ENCODE data around the gene MTRF1L. TPM values are rescaled to one million over a fixed set of nuclear protein-coding genes. Genes with fewer than 3 reads are reported as not detected.

MTRF1L gene
- total and polyA plus RNA-seq, 2 donors (not counting 1 experiment from before 2014, with no cell fraction given): 9.8 to 24.0 TPM

DNA sequence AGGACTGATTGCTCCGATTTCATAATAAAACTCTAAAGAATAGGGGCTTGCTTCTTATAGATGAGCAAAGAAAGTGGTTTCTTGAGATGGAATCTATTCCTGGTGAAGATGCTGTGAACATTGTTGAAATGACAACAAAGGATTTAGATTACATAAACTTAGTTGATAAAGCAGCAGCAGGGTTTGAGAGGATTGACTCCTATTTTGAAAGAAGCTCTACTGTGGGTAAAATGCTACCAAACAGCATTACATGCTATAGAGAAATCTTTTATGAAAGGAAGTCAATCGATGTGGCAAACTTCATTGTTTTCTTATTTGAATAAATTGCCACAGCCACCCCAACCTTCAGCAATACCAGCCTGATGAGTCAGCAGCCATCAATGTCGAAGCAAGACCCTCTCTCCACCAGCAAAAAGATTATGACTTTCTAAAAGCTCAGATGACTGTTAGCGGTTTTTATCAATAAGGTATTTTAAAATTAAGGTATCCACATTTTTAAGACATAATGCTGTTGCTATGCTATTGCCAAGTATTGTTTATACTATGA lies 12.7 kb upstream of the MTRF1L start:
- Mint-ChIP-seq H3K4me1 (no peaks in the 10 kb centered on the region), H3K4me3 (no peak overlapping the region), H3K27me3 (peaks cover 25% of the 10 kb centered on the region), H3K27ac (no peak overlapping the region), H3K9me3 (ENCODE audit: insufficient read depth) (no peaks in the 10 kb centered on the region)
- CTCF ChIA-PET: no interaction called here
- DNase-seq: no peak
- Histone ChIP-seq H4K20me1 (ENCODE audit: control insufficient read depth, insufficient read depth, low read length, poor library complexity, severe bottlenecking) (no peaks in the 10 kb centered on the region), H3K9me3 (ENCODE audit: control extremely low read depth in 1 of 3, control insufficient read depth in 2 of 3, insufficient read depth in 1 of 3, low read length in 2 of 3) (no peaks in the 10 kb centered on the region), H3K4me3 (ENCODE audit: control extremely low read depth in 1 of 5, extremely low read depth in 1 of 5, insufficient read depth in 1 of 5, low read depth in 2 of 5, low read length in 4 of 5) (no peak overlapping the region), H3K4me2 (replicated peaks; ENCODE audit: low read depth, low read length, poor library complexity, severe bottlenecking) (no peak overlapping the region), H2AFZ (ENCODE audit: insufficient read depth, low read depth, low read length, poor library complexity, severe bottlenecking) (no peak overlapping the region), H3K9ac (ENCODE audit: low read length) (no peak overlapping the region), H3K79me2 (ENCODE audit: control insufficient read depth, insufficient read depth, low read length) (no peaks in the 10 kb centered on the region), H3K27ac (ENCODE audit: low read length in 2 of 2) (no peak overlapping the region), H3K27me3 (replicated peaks in 1 of 4; ENCODE audit: control extremely low read depth in 1 of 4, control insufficient read depth in 3 of 4, insufficient read depth in 4 of 4, low read length in 3 of 4) (peaks cover 0 to 4% (median 0%) of the 10 kb centered on the region in 4 experiments), H3K4me1 (ENCODE audit: control insufficient read depth in 2 of 2, insufficient read depth in 2 of 2, low read length in 2 of 2) (no peaks in the 10 kb centered on the region), H3K36me3 (replicated peaks in 1 of 2; ENCODE audit: control extremely low read depth in 1 of 2, control insufficient read depth in 1 of 2, extremely low read depth in 1 of 2, insufficient read depth in 2 of 2, low read length in 1 of 2) (no peaks in the 10 kb centered on the region)
- POLR2A ChIA-PET: no interaction called here
- WGBS (ENCODE audit: insufficient coverage): no CpG with 5 or more reads among the region's 4 CpGs
- TF ChIP-seq, protein P1, sequence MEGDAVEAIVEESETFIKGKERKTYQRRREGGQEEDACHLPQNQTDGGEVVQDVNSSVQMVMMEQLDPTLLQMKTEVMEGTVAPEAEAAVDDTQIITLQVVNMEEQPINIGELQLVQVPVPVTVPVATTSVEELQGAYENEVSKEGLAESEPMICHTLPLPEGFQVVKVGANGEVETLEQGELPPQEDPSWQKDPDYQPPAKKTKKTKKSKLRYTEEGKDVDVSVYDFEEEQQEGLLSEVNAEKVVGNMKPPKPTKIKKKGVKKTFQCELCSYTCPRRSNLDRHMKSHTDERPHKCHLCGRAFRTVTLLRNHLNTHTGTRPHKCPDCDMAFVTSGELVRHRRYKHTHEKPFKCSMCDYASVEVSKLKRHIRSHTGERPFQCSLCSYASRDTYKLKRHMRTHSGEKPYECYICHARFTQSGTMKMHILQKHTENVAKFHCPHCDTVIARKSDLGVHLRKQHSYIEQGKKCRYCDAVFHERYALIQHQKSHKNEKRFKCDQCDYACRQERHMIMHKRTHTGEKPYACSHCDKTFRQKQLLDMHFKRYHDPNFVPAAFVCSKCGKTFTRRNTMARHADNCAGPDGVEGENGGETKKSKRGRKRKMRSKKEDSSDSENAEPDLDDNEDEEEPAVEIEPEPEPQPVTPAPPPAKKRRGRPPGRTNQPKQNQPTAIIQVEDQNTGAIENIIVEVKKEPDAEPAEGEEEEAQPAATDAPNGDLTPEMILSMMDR (IDR thresholded peaks at IDR 0.05): no peak
- no peak for TF ChIP-seq EZH2 (IDR thresholded peaks at IDR 0.05; ENCODE audit: borderline replicate concordance, insufficient read depth, low read depth, low read length, poor library complexity, severe bottlenecking)
- ATAC-seq (ENCODE audit: low read depth): no peak
- intact Hi-C loops (cut with micrococcal nuclease): no loop called here

DNA sequence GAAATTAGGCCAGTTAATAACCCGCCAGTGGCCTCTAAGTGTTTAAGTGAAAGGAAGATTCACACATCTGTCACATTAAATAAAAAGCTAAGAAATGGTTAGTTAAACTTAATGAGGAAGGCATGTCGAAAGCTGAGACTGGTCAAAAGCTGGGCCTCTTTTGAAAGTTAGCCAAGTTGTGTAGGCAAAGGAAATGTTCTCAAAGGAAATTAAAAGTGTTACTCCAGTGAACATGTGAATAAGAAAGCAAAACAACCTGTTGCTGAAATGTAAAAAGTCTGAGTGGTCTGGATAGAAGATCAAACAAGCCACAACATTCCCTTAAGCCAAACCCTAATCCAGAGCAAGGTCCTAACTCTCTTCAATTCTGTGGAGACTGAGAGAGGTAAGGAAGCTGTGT lies 10.9 kb upstream of the MTRF1L start:
- no peaks in the 10 kb centered on the region for H3K27me3 ChIP-seq (replicated peaks in 1 of 4; ENCODE audit: control extremely low read depth in 1 of 4, control insufficient read depth in 3 of 4, insufficient read depth in 4 of 4, low read length in 3 of 4)
- Mint-ChIP-seq H3K9me3 (ENCODE audit: insufficient read depth) (no peaks in the 10 kb centered on the region), H3K27me3 (peaks cover 18% of the 10 kb centered on the region), H3K4me1 (no peaks in the 10 kb centered on the region), H3K4me3 (no peak overlapping the region), H3K27ac (no peak overlapping the region)
- H3K4me1 ChIP-seq (ENCODE audit: control insufficient read depth in 2 of 2, insufficient read depth in 2 of 2, low read length in 2 of 2): no peaks in the 10 kb centered on the region
- no peak for DNase-seq
- no peak overlapping the region for H2AFZ ChIP-seq (ENCODE audit: insufficient read depth, low read depth, low read length, poor library complexity, severe bottlenecking)
- no peak overlapping the region for H3K9ac ChIP-seq (ENCODE audit: low read length)
- H4K20me1 ChIP-seq (ENCODE audit: control insufficient read depth, insufficient read depth, low read length, poor library complexity, severe bottlenecking): no peaks in the 10 kb centered on the region
- H3K36me3 ChIP-seq (replicated peaks in 1 of 2; ENCODE audit: control extremely low read depth in 1 of 2, control insufficient read depth in 1 of 2, extremely low read depth in 1 of 2, insufficient read depth in 2 of 2, low read length in 1 of 2): no peaks in the 10 kb centered on the region
- ChIA-PET POLR2A (no interaction called here), CTCF (interaction anchor here (1.3 kb wide), 1 partner anchor 11 kb away, joined by 5 read pairs; no protein-coding TSS in a partner anchor)
- TF ChIP-seq, protein P1 (IDR thresholded peaks at IDR 0.05): no peak
- TF ChIP-seq EZH2 (IDR thresholded peaks at IDR 0.05; ENCODE audit: borderline replicate concordance, insufficient read depth, low read depth, low read length, poor library complexity, severe bottlenecking): no peak
- no peak overlapping the region for H3K27ac ChIP-seq (ENCODE audit: low read length in 2 of 2)
- H3K4me2 ChIP-seq (replicated peaks; ENCODE audit: low read depth, low read length, poor library complexity, severe bottlenecking): no peak overlapping the region
- whole genome bisulfite sequencing (ENCODE audit: insufficient coverage): 0% methylated on average over 1 of the region's 2 CpGs
- ATAC-seq (ENCODE audit: low read depth): no peak
- intact Hi-C loops (cut with micrococcal nuclease): no loop called here
- H3K4me3 ChIP-seq (ENCODE audit: control extremely low read depth in 1 of 5, extremely low read depth in 1 of 5, insufficient read depth in 1 of 5, low read depth in 2 of 5, low read length in 4 of 5): no peak overlapping the region
- no peaks in the 10 kb centered on the region for H3K9me3 ChIP-seq (ENCODE audit: control extremely low read depth in 1 of 3, control insufficient read depth in 2 of 3, insufficient read depth in 1 of 3, low read length in 2 of 3)
- H3K79me2 ChIP-seq (ENCODE audit: control insufficient read depth, insufficient read depth, low read length): no peaks in the 10 kb centered on the region

Data from B cell (primary cell).